Measurements from ENCODE around the gene LRRC32. TPM values are rescaled to one million over a fixed set of nuclear protein-coding genes. Genes with fewer than 3 reads are reported as not detected.

LRRC32 gene, protein sequence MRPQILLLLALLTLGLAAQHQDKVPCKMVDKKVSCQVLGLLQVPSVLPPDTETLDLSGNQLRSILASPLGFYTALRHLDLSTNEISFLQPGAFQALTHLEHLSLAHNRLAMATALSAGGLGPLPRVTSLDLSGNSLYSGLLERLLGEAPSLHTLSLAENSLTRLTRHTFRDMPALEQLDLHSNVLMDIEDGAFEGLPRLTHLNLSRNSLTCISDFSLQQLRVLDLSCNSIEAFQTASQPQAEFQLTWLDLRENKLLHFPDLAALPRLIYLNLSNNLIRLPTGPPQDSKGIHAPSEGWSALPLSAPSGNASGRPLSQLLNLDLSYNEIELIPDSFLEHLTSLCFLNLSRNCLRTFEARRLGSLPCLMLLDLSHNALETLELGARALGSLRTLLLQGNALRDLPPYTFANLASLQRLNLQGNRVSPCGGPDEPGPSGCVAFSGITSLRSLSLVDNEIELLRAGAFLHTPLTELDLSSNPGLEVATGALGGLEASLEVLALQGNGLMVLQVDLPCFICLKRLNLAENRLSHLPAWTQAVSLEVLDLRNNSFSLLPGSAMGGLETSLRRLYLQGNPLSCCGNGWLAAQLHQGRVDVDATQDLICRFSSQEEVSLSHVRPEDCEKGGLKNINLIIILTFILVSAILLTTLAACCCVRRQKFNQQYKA
- not detected in 2 replicates for total RNA-seq (2014; rRNA removed; shearing (Covaris generic))

DNA sequence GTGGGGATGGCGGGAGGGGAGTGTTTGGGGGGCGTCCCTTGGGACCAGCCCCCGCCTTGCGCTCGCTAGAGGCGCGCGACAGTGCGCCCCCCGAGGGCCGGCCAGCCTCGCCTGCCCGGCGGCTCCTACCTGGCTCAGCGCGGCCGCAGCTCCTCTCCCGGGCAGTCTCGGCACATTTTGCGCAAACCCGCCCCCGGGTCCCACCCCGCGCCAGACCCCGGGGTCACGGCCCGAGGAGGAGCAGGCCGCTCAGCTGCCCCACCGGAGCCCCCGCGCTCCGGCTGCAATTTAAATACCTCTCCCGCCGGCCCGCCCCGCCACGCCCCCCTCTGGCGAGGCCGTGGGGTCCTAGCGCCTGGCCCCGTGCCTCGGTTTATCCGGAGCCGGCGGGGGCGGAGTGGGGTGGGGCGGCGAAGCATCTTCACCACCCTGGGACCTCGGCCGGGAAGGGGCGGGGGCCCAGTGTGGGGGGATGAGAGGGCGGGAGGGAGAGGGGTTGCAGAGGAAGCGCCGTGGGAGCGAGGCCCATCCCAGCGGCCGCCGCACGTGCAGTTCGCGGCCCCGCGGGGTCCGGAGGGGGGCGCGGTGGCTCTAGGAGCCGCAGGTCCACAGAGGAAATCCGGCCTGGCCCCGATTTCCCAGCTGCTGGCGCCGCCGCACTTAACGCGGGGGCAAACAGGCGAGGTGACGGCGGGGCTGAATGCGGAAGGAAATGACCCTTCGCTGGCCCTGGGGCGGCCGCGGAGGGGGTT is at the start of gene LRRC32:
TSS of gene LRRC32 (minus strand) at position 263 of the 752 bp plus-strand sequence. CDS start 4,793 bp downstream, outside the sequence.
- no peak for DNase-seq (ENCODE audit: low spot score)

- no peak for DNase-seq (ENCODE audit: low spot score)
Observed at GRCh38 chr11:76719686-76720085, 49.1 kb upstream of the LRRC32 start.

DNA sequence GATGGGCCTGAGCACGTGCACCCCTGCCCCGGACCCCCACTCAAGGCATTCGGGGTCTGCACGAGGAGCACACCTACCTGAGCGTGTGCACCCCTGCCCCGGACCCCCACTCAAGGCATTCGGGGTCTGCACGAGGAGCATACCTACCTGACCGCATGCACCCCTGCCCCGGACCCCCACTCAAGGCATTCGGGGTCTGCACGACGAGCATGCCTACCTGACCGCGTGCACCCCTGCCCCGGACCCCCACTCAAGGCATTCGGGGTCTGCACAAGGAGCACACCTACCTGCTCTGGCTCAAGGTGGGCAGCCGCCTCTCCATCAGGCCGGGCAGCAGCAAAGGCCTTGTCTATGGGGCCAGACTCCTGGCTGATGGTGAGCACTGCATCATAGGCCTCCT is 48.7 kb upstream of the LRRC32 start:
- no peak for DNase-seq (ENCODE audit: low spot score)

GRCh38 chr11:76717816-76718215 is 47.3 kb upstream of the LRRC32 start:
- no peak for DNase-seq (ENCODE audit: low spot score)

DNA sequence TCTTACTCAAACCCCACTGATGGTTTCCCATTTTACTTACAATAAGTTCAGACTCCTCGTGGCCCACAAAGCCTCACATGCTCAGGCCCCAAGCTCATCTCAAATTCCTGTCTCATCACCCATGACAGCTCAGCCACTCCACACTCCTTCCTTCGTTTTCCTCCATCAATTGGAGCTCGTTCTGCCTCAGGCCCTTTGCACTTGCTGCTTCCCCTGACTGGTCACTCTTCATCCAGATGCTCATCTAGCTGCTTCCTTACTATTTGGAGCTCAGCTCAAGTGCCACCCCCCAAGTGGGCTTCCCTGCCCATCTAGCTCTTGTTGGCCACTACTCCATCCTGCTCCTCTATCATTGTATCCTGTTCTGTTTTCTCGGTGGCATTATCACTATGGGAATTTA is 46.8 kb upstream of the LRRC32 start:
- no peak for DNase-seq (ENCODE audit: low spot score)

DNA sequence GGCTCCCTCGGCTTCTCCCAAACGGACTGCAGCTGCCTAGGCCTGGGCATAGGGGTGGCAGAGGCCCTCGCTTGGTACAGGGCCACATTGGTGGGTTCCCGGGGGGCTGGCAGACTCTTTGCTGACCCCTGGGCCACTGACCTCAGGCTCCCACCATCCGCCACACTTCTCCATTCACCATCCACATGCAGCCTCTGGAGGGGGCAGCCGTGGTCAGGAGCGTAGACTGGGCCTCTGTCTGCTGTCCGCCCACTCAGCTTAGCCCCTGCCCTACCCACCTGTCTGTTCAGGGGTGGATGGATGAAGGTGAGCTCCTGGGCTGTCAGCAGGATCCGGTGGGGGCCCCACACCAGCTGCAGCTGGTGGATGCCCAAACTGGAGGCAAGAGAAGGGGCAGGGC is 45.7 kb upstream of the LRRC32 start:
- DNase-seq (ENCODE audit: low spot score): no peak

DNA sequence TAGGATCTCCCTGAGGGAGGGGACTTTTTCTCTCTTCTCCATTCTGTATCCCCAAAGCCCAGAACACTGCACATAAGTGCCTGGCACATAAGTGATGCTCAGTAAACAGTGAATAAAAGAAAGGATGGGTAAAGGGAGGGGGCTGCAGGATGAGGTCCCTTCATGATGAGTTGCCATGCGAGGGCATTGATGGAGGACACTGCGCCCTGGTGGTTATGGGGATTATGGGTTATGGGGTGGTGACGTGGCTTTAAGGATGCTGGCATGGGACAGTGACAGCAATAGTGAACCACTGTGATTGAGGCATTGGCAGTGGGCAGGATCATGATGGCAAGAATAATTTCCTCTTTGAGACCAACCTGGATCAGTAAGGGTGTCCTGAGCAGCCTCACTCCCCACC is 43.9 kb upstream of the LRRC32 start:
- DNase-seq (ENCODE audit: low spot score): no peak

DNA sequence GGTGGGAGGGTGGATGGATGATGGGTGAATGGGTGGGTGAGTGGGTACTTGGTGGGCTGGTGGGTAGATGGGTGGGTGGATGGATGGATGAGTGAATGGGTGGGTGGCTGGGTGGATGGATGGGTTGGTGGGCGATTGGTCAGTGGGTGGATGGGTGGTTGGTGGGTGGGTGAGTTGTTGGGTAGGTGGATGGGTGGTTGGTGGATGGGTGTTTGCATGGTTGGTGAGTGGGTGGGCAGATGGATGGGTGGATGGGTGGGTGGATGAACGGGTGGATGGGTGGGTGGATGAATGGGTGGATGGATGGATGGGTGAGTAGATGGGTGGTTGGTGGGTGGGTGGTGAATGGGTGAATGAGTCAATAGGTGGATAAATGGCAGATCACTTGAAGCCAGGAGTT is 43.0 kb upstream of the LRRC32 start:
- no peak for DNase-seq (ENCODE audit: low spot score)

DNA sequence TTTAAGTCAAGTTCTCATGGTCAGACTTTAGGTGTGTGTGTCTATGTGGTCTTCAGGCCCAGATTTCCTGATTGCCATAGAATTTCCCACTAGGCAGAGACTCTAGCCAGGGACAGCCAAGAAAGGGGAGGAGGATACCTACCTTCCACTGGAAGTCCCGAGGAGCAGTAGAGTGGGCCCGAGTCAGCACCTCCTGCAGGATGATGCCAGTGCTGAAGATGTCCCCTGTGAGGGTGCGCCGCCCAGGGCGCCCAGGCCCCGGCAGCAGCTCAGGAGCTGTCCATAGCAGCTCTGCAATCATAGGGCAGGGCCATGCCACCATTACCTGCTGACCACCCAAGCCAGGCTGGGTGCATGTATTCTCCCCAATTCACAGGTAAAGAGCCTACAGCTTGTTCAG is 41.6 kb upstream of the LRRC32 start:
- DNase-seq (ENCODE audit: low spot score): no peak

- no peak for DNase-seq (ENCODE audit: low spot score)
Observed at GRCh38 chr11:76709756-76710155, 39.2 kb upstream of the LRRC32 start.

DNA sequence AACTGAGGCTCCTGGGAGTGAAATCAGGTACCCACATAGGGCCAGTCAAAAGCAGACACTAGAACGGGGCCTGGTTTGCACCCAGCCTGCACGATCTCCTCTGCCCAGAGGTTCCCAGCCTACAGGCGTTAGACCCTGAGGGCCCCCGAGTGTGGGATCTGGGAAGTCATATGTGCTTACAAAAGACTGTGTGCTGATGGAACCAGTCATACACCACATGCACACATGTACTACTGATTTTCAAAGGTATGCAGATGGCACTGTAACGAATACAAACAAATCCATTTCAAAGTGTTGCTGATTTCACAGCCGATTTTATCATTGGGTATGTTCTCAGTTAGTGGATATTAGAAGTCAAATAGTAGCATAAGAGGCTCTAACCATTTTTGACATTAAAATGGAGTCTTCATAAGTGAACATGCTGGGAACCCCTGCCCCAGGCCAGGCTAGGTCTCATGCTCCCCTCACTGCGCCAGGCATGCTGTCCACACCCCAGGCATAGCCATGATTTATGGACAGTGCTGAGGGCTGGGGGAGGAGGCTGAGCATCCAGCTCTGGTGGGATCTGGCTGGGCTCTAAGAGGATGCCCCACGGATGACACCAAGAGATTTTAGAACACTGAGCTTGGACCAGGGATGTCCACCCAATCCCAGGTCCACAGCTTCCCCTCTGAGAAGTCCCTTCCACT is 38.6 kb upstream of the LRRC32 start:
- no peak for DNase-seq (ENCODE audit: low spot score)

DNA sequence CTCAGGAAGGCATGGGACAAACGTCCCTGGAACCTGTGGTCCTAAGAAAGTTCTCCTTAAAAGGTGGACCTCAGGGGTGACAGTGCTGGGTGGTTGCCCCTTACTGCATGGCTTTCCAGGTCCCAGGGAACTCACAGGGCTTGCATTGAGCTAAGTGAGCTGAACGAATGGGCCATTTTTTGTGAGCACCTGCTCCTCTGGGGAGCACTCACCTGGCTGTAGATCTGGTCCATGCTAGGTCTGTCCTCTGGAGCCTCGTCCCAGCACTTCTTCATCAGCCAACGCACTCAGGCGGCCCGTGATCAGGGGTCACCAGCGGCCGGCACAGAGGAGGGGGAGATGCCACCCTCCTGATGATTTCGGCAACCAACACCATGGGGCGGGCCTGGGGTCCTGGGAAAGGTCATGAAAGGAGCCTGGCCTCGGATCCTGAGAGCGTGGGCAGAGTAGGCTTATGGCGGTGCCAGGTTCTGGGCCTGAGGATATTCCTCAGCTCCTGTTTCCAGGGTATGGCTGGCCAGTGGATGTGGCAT is 36.8 kb upstream of the LRRC32 start:
- DNase-seq (ENCODE audit: low spot score): no peak

- DNase-seq (ENCODE audit: low spot score): no peak
Observed at GRCh38 chr11:76706667-76707066, 36.1 kb upstream of the LRRC32 start.

DNA sequence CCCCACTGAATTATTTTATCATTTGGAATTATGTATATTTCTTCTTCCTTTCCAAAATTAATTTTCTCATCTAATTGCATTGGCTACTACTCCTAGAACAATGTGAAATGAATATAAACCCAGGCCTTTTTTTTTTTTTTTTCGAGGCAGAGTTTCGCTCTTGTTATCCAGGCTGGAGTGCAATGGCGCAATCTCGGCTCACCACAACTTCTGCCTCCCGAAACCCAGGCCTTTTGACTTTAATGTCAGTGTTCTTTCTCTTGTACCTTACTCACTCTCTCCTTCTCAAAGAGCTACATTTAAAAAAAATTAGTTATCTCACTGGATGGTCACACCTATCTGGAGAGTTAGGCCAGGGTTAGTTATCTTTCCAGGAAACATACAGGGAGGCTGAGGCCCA is 35.3 kb upstream of the LRRC32 start:
- DNase-seq (ENCODE audit: low spot score): no peak

GRCh38 chr11:76704171-76704948 is 33.8 kb upstream of the LRRC32 start:
- no peak for DNase-seq (ENCODE audit: low spot score)

DNA sequence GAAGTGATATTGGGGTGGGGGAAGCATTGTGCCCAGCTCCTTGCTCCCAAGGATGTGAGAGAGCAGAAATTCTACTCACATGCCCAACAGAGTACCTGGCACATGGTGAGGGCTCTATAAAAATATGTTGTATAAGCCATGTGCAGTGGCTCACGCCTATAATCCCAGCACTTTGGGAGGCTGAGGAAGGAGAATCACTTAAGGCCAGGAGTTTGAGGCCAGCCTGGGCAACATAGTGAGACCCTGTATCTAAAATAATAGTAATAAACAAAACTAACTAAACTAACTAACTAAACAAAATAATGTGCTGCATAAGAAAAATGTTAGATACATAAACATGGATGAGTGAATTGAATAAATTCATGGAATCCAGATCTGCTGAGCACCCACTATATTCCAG is 33.2 kb upstream of the LRRC32 start:
- no peak for DNase-seq (ENCODE audit: low spot score)

- no peak for DNase-seq (ENCODE audit: low spot score)
Observed at GRCh38 chr11:76702336-76703128, 32.0 kb upstream of the LRRC32 start.

GRCh38 chr11:76701294-76702040 is 30.9 kb upstream of the LRRC32 start:
- DNase-seq (ENCODE audit: low spot score): peak; percentile 47
